Glomerular visceral epithelial cell (primary cell): Measurements from ENCODE around the gene PRR5.

Source experiments
- DNase-seq: peaks from one replicate; pipeline ENCODE4 v3.0.0-alpha.2; 2016; ENCODE audit errors: extremely low spot score

Gene PRR5

GRCh38 chr22:44693145-44693544 is 8.9 kb upstream of the PRR5 start:
- DNase-seq = no peak

- DNase-seq = no peak
Observed at GRCh38 chr22:44693756-44694155, 8.2 kb upstream of the PRR5 start.

- DNase-seq = peak; percentile 76
Observed at GRCh38 chr22:44697423-44698141, 4.4 kb upstream of the PRR5 start.

GRCh38 chr22:44698531-44699421 is 3.2 kb upstream of the PRR5 start:
- DNase-seq = peak; percentile 87

GRCh38 chr22:44700456-44700855 is 1.5 kb upstream of the PRR5 start:
- DNase-seq = no peak

- no peak for DNase-seq
Observed at GRCh38 chr22:44701187-44701790, 715 bp upstream of the PRR5 start.

GRCh38 chr22:44702479-44703198 is 635 bp downstream of the PRR5 start:
- peak; percentile 30 for DNase-seq

- no peak for DNase-seq
Observed at GRCh38 chr22:44703255-44703870, 1.4 kb downstream of the PRR5 start.

GRCh38 chr22:44704159-44705021 is 2.4 kb downstream of the PRR5 start:
- no peak for DNase-seq

GRCh38 chr22:44705022-44705297 is 3.0 kb downstream of the PRR5 start:
- DNase-seq = no peak

GRCh38 chr22:44706488-44706887 is 4.5 kb downstream of the PRR5 start:
- DNase-seq = no peak

GRCh38 chr22:44707178-44707577 is 5.2 kb downstream of the PRR5 start:
- no peak for DNase-seq

- DNase-seq = peak; percentile 47
Observed at GRCh38 chr22:44707752-44708151, 5.7 kb downstream of the PRR5 start.

GRCh38 chr22:44709881-44710392 is 7.9 kb downstream of the PRR5 start:
- DNase-seq = no peak

- DNase-seq = no peak
Observed at GRCh38 chr22:44710474-44711240, 8.7 kb downstream of the PRR5 start.

GRCh38 chr22:44711241-44711560 is 9.2 kb downstream of the PRR5 start:
- DNase-seq = no peak

- DNase-seq = no peak
Observed at GRCh38 chr22:44711690-44712555, 9.9 kb downstream of the PRR5 start.

GRCh38 chr22:44712962-44713361 is 11.0 kb downstream of the PRR5 start:
- no peak for DNase-seq
